Glutamatergic neuron (in vitro differentiated cells): ENCODE data around the gene CSTF2T. TPM values are rescaled to one million over a fixed set of nuclear protein-coding genes. Genes with fewer than 3 reads are reported as not detected.

ENCODE experiments used
- DNase-seq: peaks from one replicate; pipeline ENCODE4 v3.0.0; 2022
- H3K27ac Mint-ChIP-seq: one replicate; pipeline ENCODE4 v1.8.0; 2020; ENCODE audit warnings: mild to moderate bottlenecking, mixed read lengths, inconsistent platforms; ENCODE audit not compliant: unreplicated experiment
- H3K27me3 Mint-ChIP-seq: one replicate; pipeline ENCODE4 v1.8.0; 2020; ENCODE audit warnings: mild to moderate bottlenecking, moderate library complexity, mixed read lengths, inconsistent platforms; ENCODE audit not compliant: unreplicated experiment
- H3K36me3 Mint-ChIP-seq: one replicate; pipeline ENCODE4 v1.8.0; 2020; ENCODE audit warnings: mild to moderate bottlenecking, mixed read lengths, inconsistent platforms; ENCODE audit not compliant: unreplicated experiment
- H3K4me1 Mint-ChIP-seq: one replicate; pipeline ENCODE4 v1.8.0; 2020; ENCODE audit warnings: mild to moderate bottlenecking, low read depth, mixed read lengths, inconsistent platforms; ENCODE audit not compliant: unreplicated experiment
- H3K4me3 Mint-ChIP-seq: one replicate; pipeline ENCODE4 v1.8.0; 2020; ENCODE audit warnings: mild to moderate bottlenecking, mixed read lengths, inconsistent platforms; ENCODE audit not compliant: unreplicated experiment
- H3K9me3 Mint-ChIP-seq: one replicate; pipeline ENCODE4 v1.8.0; 2020; ENCODE audit warnings: mild to moderate bottlenecking, moderate library complexity, mixed read lengths, inconsistent platforms; ENCODE audit not compliant: unreplicated experiment
- long read RNA-seq: library from polyadenylated mRNA; unstranded; transcript quantifications from one replicate; pipeline ENCODE4 v2.0.0, GENCODE V29; 2020; ENCODE audit not compliant: unreplicated experiment
- total RNA-seq: library from RNA; stranded (reverse); fragmentation: NEBNext Ultra II Directional; extraction: Animal tissue kit (Norgen Biotek cat#: 25700); gene quantifications from one replicate; pipeline ENCODE4 v1.2.1, GENCODE V29; 2021; ENCODE audit not compliant: unreplicated experiment
- TF ChIP-seq, protein P1 (sequence below): fragments of 200-600 bp; sonication (generic); IDR thresholded peaks from one replicate; pipeline ENCODE4 v1.5.0; 2021; ENCODE audit not compliant: partially characterized antibody, unreplicated experiment

Gene CSTF2T, protein sequence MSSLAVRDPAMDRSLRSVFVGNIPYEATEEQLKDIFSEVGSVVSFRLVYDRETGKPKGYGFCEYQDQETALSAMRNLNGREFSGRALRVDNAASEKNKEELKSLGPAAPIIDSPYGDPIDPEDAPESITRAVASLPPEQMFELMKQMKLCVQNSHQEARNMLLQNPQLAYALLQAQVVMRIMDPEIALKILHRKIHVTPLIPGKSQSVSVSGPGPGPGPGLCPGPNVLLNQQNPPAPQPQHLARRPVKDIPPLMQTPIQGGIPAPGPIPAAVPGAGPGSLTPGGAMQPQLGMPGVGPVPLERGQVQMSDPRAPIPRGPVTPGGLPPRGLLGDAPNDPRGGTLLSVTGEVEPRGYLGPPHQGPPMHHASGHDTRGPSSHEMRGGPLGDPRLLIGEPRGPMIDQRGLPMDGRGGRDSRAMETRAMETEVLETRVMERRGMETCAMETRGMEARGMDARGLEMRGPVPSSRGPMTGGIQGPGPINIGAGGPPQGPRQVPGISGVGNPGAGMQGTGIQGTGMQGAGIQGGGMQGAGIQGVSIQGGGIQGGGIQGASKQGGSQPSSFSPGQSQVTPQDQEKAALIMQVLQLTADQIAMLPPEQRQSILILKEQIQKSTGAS
- 22.7 TPM for total RNA-seq
- long read RNA-seq, full-length matches to known transcripts = 2 of 2 reads
- long read RNA-seq, partial matches to known transcripts = 0 of 2 reads
- long read RNA-seq, other reads (novel, unspliced or antisense) = 0 of 2 reads

DNA sequence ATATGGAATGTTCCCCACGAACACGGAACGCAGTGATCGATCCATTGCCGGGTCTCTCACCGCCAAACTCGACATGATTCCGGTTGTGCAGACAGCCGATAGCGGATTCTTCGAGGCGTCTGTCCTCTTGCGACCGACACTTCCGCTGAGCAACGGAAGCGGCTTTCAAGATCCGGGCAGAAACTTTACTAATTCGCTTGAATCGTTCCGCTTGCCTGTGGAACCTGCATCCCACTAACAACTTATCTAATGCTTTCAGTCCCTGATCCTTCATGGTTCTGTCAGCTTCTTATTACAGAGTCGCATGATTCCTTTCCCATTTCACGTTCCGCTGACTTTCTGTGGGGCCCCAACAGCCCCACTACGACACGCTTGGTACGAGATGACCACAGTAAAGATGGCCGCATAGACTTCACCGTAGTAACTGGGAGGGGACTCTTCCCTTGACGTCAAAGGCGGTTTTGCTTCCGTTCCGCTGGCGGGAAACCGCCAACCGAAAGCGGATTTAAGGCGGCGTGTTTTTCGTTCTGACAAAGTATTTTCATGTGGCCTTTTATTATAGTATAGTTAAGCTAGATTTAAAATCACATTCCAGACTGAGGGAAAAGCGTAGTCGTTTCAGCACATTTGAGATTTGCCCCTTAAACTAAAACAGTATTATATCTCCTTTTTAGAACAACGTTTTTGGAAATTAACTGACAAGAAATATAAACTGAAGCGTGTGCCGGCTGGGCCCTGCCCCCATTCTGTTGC is at the start of gene CSTF2T:
Gene CSTF2T, minus strand, starts transcription at position 121 of the 753 bp plus-strand sequence. Its CDS starts 46 bp downstream, at position 75.
- H3K4me1 Mint-ChIP-seq = peaks cover 33% of the 10 kb centered on the region
- H3K36me3 Mint-ChIP-seq = no peaks in the 10 kb centered on the region
- TF ChIP-seq, protein P1, sequence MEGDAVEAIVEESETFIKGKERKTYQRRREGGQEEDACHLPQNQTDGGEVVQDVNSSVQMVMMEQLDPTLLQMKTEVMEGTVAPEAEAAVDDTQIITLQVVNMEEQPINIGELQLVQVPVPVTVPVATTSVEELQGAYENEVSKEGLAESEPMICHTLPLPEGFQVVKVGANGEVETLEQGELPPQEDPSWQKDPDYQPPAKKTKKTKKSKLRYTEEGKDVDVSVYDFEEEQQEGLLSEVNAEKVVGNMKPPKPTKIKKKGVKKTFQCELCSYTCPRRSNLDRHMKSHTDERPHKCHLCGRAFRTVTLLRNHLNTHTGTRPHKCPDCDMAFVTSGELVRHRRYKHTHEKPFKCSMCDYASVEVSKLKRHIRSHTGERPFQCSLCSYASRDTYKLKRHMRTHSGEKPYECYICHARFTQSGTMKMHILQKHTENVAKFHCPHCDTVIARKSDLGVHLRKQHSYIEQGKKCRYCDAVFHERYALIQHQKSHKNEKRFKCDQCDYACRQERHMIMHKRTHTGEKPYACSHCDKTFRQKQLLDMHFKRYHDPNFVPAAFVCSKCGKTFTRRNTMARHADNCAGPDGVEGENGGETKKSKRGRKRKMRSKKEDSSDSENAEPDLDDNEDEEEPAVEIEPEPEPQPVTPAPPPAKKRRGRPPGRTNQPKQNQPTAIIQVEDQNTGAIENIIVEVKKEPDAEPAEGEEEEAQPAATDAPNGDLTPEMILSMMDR = no peak
- peak; percentile 78 for DNase-seq
- peak within 1 kb of the TSS; percentile 99 for H3K4me3 Mint-ChIP-seq
- peaks cover 13% of the 10 kb centered on the region for H3K9me3 Mint-ChIP-seq
- peaks cover 5% of the 10 kb centered on the region for H3K27me3 Mint-ChIP-seq
- H3K27ac Mint-ChIP-seq = peak within 1 kb of the TSS; percentile 100

DNA sequence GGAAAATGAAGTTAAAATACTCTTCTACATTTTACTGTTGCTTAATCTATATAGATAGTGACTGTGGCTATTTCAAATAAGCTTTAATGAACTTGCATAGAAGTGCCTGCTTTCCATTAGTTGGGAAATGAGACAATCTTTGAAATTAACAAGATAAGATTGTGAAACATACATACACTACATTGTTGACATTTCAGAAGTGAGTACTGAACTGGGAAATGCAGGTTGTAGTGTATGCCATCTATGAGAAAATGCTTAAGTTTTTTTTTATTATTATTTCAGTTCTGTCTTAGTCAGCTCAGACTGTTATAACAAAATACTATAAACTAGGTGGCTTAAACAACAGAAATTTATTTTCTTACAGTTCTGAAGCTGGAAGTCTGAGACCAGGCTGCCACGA is 49.6 kb upstream of the CSTF2T start:
- Mint-ChIP-seq H3K27me3 (no peaks in the 10 kb centered on the region), H3K4me3 (no peak overlapping the region), H3K36me3 (no peaks in the 10 kb centered on the region), H3K27ac (no peak overlapping the region), H3K4me1 (peaks cover 8% of the 10 kb centered on the region), H3K9me3 (no peaks in the 10 kb centered on the region)
- TF ChIP-seq, protein P1 = no peak
- DNase-seq = no peak

DNA sequence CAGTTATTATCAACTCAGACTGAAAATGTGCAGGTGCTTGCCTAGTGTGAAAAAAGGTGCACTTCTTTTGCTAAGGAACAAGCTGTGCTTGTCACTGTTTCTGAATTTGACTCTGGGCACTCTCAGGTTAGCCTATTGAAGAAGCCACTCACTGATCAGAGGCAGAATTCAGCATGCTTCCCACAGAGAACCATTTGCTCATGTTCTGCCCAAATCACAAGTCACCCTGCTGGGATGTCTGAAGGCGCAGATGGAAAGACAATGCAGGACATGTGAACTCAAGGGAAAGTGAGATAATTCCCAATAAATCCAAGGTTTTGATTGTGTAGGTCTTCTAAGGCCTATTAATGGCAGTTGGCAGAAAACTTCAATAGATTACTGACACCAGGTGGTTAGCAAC is 47.8 kb upstream of the CSTF2T start:
- Mint-ChIP-seq H3K4me3 (no peak overlapping the region), H3K9me3 (peaks cover 4% of the 10 kb centered on the region), H3K27me3 (no peaks in the 10 kb centered on the region), H3K4me1 (peaks cover 20% of the 10 kb centered on the region), H3K27ac (peak overlapping the region; percentile 39), H3K36me3 (no peaks in the 10 kb centered on the region)
- no peak for DNase-seq
- TF ChIP-seq, protein P1 = no peak

DNA sequence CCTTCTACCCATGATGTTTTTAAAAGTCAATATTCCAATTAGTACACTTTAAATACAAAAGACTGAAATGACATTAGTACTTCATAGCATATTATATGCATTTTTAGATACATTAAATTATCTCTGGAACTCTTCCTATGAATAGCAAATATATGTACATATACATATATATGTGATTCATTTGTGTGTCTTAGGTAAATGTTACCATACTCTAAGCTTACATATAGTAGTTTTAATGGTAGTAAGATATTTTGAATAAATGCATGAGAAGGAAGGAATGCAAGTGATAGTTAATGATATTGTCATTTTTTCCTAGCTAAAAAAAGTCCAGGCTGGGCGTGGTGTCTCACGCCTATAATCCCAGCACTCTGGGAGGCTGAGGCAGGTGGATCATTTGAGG is 46.0 kb upstream of the CSTF2T start:
- Mint-ChIP-seq H3K4me3 (no peak overlapping the region), H3K27me3 (no peaks in the 10 kb centered on the region), H3K4me1 (peaks cover 26% of the 10 kb centered on the region), H3K9me3 (peaks cover 4% of the 10 kb centered on the region), H3K36me3 (no peaks in the 10 kb centered on the region), H3K27ac (no peak overlapping the region)
- TF ChIP-seq, protein P1 = no peak
- DNase-seq = no peak
